ENCODE measurements around the gene TPRG1L. TPM values are rescaled to one million over a fixed set of nuclear protein-coding genes. Genes with fewer than 3 reads are reported as not detected.

The TPRG1L gene
- total and polyA plus RNA-seq, 8 donors, result 27.3 to 42.9 (median 32.2) TPM

DNA sequence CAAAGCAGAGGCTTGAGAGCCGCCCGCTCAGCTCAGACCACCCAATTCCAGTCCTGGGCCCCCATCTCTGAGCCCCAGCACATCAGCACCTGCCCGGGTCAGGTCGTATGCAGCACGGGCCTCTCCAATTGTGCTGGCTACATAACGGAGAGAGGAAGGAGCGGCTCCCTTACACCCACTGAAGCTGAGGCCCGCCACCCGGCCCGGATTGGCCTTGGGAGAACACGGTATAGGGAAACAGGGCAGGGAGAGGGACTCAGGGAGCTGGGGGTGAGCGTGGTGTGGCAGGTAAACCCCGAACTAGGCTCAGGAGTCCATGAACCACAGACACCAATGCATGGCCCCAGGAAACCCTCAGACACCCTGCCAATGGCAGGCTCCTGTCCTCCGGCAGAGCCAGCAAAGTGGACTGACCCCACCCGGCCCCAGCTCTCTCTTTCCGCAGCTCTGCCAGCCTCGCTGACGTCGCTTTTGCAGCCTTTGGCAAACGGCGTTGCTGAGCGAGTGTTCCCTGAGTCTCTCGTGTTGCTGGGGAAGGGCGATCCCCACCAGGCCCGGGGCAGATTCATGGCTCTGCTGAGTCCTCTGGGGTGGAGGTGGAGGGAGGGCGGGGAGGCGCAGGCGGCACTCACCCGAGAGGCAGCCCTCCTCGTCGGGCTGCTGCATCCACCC, 30.0 kb upstream of the TPRG1L start:
- peaks cover 40 to 59% of the 10 kb centered on the region in 2 donors for H3K4me1 ChIP-seq
- H3K9me3 ChIP-seq, result no peaks in the 10 kb centered on the region
- intact Hi-C loops (cut with DNase I), result no loop called here
- no peak overlapping the region for H3K4me3 ChIP-seq
- ATAC-seq (no peak), DNase-seq (no peak)
- TF ChIP-seq, protein P1, sequence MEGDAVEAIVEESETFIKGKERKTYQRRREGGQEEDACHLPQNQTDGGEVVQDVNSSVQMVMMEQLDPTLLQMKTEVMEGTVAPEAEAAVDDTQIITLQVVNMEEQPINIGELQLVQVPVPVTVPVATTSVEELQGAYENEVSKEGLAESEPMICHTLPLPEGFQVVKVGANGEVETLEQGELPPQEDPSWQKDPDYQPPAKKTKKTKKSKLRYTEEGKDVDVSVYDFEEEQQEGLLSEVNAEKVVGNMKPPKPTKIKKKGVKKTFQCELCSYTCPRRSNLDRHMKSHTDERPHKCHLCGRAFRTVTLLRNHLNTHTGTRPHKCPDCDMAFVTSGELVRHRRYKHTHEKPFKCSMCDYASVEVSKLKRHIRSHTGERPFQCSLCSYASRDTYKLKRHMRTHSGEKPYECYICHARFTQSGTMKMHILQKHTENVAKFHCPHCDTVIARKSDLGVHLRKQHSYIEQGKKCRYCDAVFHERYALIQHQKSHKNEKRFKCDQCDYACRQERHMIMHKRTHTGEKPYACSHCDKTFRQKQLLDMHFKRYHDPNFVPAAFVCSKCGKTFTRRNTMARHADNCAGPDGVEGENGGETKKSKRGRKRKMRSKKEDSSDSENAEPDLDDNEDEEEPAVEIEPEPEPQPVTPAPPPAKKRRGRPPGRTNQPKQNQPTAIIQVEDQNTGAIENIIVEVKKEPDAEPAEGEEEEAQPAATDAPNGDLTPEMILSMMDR (IDR thresholded peaks at IDR 0.05), result no peak
- no peaks in the 10 kb centered on the region for H3K36me3 ChIP-seq
- no peaks in the 10 kb centered on the region for H3K27me3 ChIP-seq
- H3K27ac ChIP-seq, result no peak overlapping the region

- H3K4me1 ChIP-seq, result peaks cover 31 to 49% of the 10 kb centered on the region in 2 donors
- no peaks in the 10 kb centered on the region for H3K9me3 ChIP-seq
- no peak overlapping the region for H3K4me3 ChIP-seq
- intact Hi-C loops (cut with DNase I), result no loop called here
- H3K36me3 ChIP-seq, result no peaks in the 10 kb centered on the region
- ATAC-seq (no peak), DNase-seq (no peak)
- TF ChIP-seq, protein P1 (IDR thresholded peaks at IDR 0.05), result no peak
- no peaks in the 10 kb centered on the region for H3K27me3 ChIP-seq
- no peak overlapping the region for H3K27ac ChIP-seq
Observed at GRCh38 chr1:3595949-3596348, 28.9 kb upstream of the TPRG1L start.

DNA sequence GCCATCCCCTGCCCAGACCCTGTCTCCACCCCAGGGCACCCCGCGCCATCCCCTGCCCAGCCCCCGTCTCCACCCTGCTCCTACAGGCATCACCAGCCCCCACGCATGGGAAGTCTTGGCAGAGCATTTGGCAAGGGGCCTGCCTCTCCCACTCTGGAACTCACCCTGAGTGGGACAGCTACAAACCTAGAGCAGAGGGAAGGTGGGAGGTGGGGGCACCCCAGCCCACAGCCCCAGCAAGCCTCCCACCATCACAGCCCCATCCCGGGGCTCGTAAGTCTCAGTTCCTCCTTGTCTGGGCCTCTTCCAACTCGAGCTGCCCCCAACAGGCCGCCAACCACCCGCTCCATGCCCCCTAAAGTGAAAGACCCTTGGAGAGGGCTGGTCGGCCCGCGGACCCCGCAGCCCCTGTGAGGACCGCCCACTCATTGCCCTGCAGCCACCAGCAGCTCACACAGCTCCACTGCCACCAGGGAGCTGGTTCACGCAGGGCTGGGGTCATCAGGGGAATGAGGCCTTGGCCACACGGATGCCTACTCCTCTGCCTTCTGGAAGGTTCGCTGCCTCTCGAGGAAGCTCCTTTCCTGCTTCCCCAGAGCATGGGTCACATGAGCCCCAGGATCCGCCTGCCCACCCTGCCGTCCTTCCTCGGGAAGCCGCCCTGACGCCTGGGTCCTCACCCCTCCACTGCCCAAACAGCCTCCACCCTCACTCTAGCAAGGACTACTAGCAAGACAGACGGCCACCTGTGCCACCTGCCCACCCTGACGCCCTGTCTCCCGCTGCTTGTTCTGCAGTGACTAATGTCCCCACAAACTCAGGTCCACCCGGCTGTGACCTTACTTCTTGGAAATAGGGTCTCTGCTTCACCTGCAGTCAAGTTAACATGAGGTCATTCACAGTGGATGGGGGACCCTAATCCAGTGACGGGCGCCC, 27.9 kb upstream of the TPRG1L start:
- TF ChIP-seq, protein P1 (IDR thresholded peaks at IDR 0.05), result no peak
- intact Hi-C loops (cut with DNase I), result no loop called here
- no peaks in the 10 kb centered on the region for H3K36me3 ChIP-seq
- H3K27ac ChIP-seq, result no peak overlapping the region
- H3K4me1 ChIP-seq, result peaks cover 28 to 45% of the 10 kb centered on the region in 2 donors
- no peak overlapping the region for H3K4me3 ChIP-seq
- H3K9me3 ChIP-seq, result no peaks in the 10 kb centered on the region
- no peaks in the 10 kb centered on the region for H3K27me3 ChIP-seq
- no peak for DNase-seq
- no peak for ATAC-seq

DNA sequence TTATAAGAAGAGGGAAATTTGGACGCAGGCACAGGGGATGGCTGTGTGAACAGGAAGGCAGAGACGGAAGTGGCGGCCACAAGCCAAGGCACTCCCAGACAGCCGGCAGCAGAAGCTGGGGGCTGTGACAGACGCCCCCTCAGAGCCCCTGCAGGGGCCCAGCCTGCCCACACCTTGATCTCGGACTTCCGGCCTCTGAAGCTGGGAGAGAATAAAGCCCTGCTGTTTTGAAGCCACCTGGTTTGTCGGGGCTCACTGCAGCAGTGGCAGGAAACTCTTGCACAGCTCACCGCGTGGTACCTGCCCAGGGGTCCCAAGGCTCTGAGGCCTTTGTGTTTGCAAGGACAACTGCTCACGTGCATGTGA, 27.2 kb upstream of the TPRG1L start:
- no peak for ATAC-seq
- TF ChIP-seq, protein P1 (IDR thresholded peaks at IDR 0.05), result no peak
- no peaks in the 10 kb centered on the region for H3K27me3 ChIP-seq
- intact Hi-C loops (cut with DNase I), result no loop called here
- H3K4me3 ChIP-seq, result peak overlapping the region in 1 of 2 donors; percentile 5
- no peak overlapping the region for H3K27ac ChIP-seq
- H3K4me1 ChIP-seq, result peaks cover 28 to 49% of the 10 kb centered on the region in 2 donors
- no peaks in the 10 kb centered on the region for H3K9me3 ChIP-seq
- no peak for DNase-seq
- no peaks in the 10 kb centered on the region for H3K36me3 ChIP-seq

GRCh38 chr1:3598051-3598491, 26.7 kb upstream of the TPRG1L start:
- TF ChIP-seq, protein P1 (IDR thresholded peaks at IDR 0.05), result no peak
- Histone ChIP-seq H3K27ac (peak overlapping the region in 1 of 2 donors; percentile 28), H3K4me1 (peaks cover 28 to 51% of the 10 kb centered on the region in 2 donors), H3K4me3 (peak overlapping the region in 1 of 2 donors; percentile 5), H3K27me3 (no peaks in the 10 kb centered on the region), H3K9me3 (no peaks in the 10 kb centered on the region), H3K36me3 (no peaks in the 10 kb centered on the region)
- peak; percentile 70 to 96 (median 87) for DNase-seq
- ATAC-seq, result peak; percentile 79
- intact Hi-C loops (cut with DNase I), result no loop called here
